Inferior parietal cortex (tissue), 1 donor: ENCODE results near the gene TRMT44.

Experiments used
- DNase-seq: peaks from one replicate; pipeline ENCODE4 v3.0.0-alpha.2; 2016; ENCODE audit errors: extremely low spot score

TRMT44 gene

GRCh38 chr4:8513931-8514330 is 73.4 kb downstream of the TRMT44 start:
- DNase-seq: no peak

- DNase-seq: no peak
Observed at GRCh38 chr4:8514391-8514790, 73.8 kb downstream of the TRMT44 start.

GRCh38 chr4:8515316-8516060 is 74.9 kb downstream of the TRMT44 start:
- DNase-seq: no peak

- no peak for DNase-seq
Observed at GRCh38 chr4:8516061-8516573, 75.5 kb downstream of the TRMT44 start.

GRCh38 chr4:8516996-8517550 is 76.5 kb downstream of the TRMT44 start:
- DNase-seq: no peak

GRCh38 chr4:8517946-8518345 is 77.4 kb downstream of the TRMT44 start:
- DNase-seq: no peak

- DNase-seq: no peak
Observed at GRCh38 chr4:8522160-8523120, 81.9 kb downstream of the TRMT44 start.

- no peak for DNase-seq
Observed at GRCh38 chr4:8523175-8523574, 82.6 kb downstream of the TRMT44 start.

- DNase-seq: no peak
Observed at GRCh38 chr4:8523766-8524165, 83.2 kb downstream of the TRMT44 start.

- peak; percentile 30 for DNase-seq
Observed at GRCh38 chr4:8524595-8525382, 84.2 kb downstream of the TRMT44 start.

- DNase-seq: no peak
Observed at GRCh38 chr4:8525383-8526120, 85.0 kb downstream of the TRMT44 start.
